GM23248 (cell line): ENCODE data around the gene TMEM45B.

ENCODE experiments used
- EZH2 ChIP-seq: fragments of 200-600 bp; sonication (generic); IDR thresholded peaks from 2 replicates; pipeline ENCODE4 v1.6.1; 2018; ENCODE audit warnings: antibody characterized with exemption, mild to moderate bottlenecking; ENCODE audit not compliant: insufficient read depth, poor library complexity, severe bottlenecking
- EZH2phosphoT487 ChIP-seq: fragments of 200-600 bp; sonication (generic); IDR thresholded peaks from 2 replicates; pipeline ENCODE4 v1.6.1; 2018; ENCODE audit warnings: antibody characterized with exemption, moderate library complexity, mild to moderate bottlenecking, low read depth; ENCODE audit not compliant: insufficient read depth

DNA sequence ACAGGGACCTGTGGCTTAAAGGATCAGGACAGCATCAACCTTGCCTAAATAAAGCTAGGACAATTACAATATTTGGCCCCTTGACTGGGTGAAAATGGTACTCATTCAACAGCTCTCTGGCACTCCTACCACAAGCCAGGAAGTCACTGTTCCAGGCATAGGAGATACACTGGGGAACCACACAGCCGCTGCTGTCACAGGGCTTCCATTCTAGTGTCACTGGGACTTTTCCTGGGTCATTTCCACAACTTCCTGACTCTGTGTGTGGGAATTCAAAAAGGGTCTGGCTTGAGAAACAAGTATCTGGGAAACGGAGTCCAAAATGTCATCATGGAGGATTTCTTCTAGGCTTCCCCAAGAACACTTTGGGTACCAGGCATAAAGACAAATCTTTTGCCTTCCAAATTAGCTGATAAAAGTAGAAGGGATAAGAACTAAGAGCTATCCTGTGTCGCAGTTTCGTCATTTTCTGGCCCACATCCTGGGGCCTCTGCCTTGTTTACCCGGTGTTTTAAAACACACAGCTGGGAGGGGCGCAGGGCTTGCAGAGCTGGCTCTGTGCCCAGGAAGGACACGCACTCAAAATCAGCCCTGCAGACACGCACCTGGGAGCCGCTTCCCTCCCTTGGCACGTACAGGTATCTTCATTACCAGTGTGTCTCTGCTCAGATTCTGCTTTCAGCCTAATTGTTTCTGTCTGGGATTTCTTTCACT, 38.0 kb downstream of the TMEM45B start:
- no peak for TF ChIP-seq EZH2phosphoT487
- no peak for TF ChIP-seq EZH2
